GM19238 (cell line): ENCODE measurements around the gene POLR1H.
A peak's percentile ranks its signal among the peaks of the same experiment; 100 is the strongest.
"Not testable (repeated sequence)": the region's sequence is repeated elsewhere in the genome, so short reads cannot be mapped to it uniquely, and the experiment has no call there.

Experiments used
- DNase-seq: peaks from one replicate; pipeline ENCODE4 v3.0.0; 2011; ENCODE audit warnings: low spot score; ENCODE audit not compliant: insufficient read length

POLR1H gene

GRCh38 chr6:30061092-30061857 is at the start of gene POLR1H:
TSS of gene POLR1H (plus strand) at chr6:30061265. CDS start at chr6:30061525, 260 bp downstream.
- DNase-seq = peak; percentile 81

- no peak for DNase-seq
These were observed 47.7 kb upstream of the POLR1H start for GRCh38 chr6:30013291-30013922.

GRCh38 chr6:30019819-30020218 is 41.2 kb upstream of the POLR1H start:
- DNase-seq = no peak

- DNase-seq = no peak
These were observed 40.4 kb upstream of the POLR1H start for GRCh38 chr6:30020626-30021025.

- no peak for DNase-seq
These were observed 38.9 kb upstream of the POLR1H start for GRCh38 chr6:30022189-30022588.

- not testable (repeated sequence) for DNase-seq
These were observed 38.4 kb upstream of the POLR1H start for GRCh38 chr6:30022712-30023111.

- DNase-seq = no peak
These were observed 35.9 kb upstream of the POLR1H start for GRCh38 chr6:30025186-30025585.

GRCh38 chr6:30029588-30029987 is 31.5 kb upstream of the POLR1H start:
- no peak for DNase-seq

GRCh38 chr6:30031381-30031780 is 29.7 kb upstream of the POLR1H start:
- no peak for DNase-seq

- DNase-seq = not testable (repeated sequence)
These were observed 27.6 kb upstream of the POLR1H start for GRCh38 chr6:30033440-30033839.

GRCh38 chr6:30035784-30036183 is 25.3 kb upstream of the POLR1H start:
- no peak for DNase-seq

GRCh38 chr6:30037182-30037788 is 23.8 kb upstream of the POLR1H start:
- DNase-seq = no peak

GRCh38 chr6:30041221-30041620 is 19.8 kb upstream of the POLR1H start:
- no peak for DNase-seq

GRCh38 chr6:30041821-30042220 is 19.2 kb upstream of the POLR1H start:
- no peak for DNase-seq

- no peak for DNase-seq
These were observed 18.6 kb upstream of the POLR1H start for GRCh38 chr6:30042476-30042875.

- DNase-seq = no peak
These were observed 18.2 kb upstream of the POLR1H start for GRCh38 chr6:30042914-30043313.

GRCh38 chr6:30043744-30044143 is 17.3 kb upstream of the POLR1H start:
- DNase-seq = no peak

GRCh38 chr6:30044630-30045029 is 16.4 kb upstream of the POLR1H start:
- DNase-seq = no peak

GRCh38 chr6:30047220-30047619 is 13.8 kb upstream of the POLR1H start:
- DNase-seq = no peak

GRCh38 chr6:30053682-30054081 is 7.4 kb upstream of the POLR1H start:
- DNase-seq = no peak

- no peak for DNase-seq
These were observed 5.6 kb upstream of the POLR1H start for GRCh38 chr6:30055513-30055912.

GRCh38 chr6:30060606-30061091 is 416 bp upstream of the POLR1H start:
- no peak for DNase-seq
